GM08714 (cell line): ENCODE measurements around the gene ITGA6.

Experiments
- H3K4me3 ChIP-seq: fragments of 200-500 bp; sonication (Bioruptor generic); 2 replicates; pipeline ENCODE4 v1.5.1; 2014; ENCODE audit warnings: mild to moderate bottlenecking, low read length, inconsistent platforms
- ZNF274 ChIP-seq: IDR thresholded peaks from 2 replicates; pipeline ENCODE4 v1.6.1; 2012; ENCODE audit warnings: mild to moderate bottlenecking, low read depth, low read length

ITGA6 gene

GRCh38 chr2:172555272-172555521 lies 127.8 kb downstream of the ITGA6 start:
- TF ChIP-seq ZNF274, result no peak
- H3K4me3 ChIP-seq, result peak overlapping the region; percentile 89
